GM19467 (cell line): ENCODE results near the gene SNED1.
"Not testable (repeated sequence)": the region's sequence is repeated elsewhere in the genome, so short reads cannot be mapped to it uniquely, and the experiment has no call there.

Experiments
- ATAC-seq: cut with Tn5 transposase; IDR thresholded peaks from one replicate; pipeline ENCODE4 v1.9.1; 2021; ENCODE audit warnings: mild to moderate bottlenecking, moderate library complexity; ENCODE audit not compliant: unreplicated experiment

Gene SNED1

GRCh38 chr2:241104611-241105010 is 106.2 kb downstream of the SNED1 start:
- ATAC-seq, result not testable (repeated sequence)

- no peak for ATAC-seq
These were observed 107.2 kb downstream of the SNED1 start for GRCh38 chr2:241105641-241106040.

- no peak for ATAC-seq
These were observed 108.8 kb downstream of the SNED1 start for GRCh38 chr2:241107031-241107783.

- no peak for ATAC-seq
These were observed 110.1 kb downstream of the SNED1 start for GRCh38 chr2:241108271-241109209.

GRCh38 chr2:241109210-241110088 is 111.0 kb downstream of the SNED1 start:
- no peak for ATAC-seq

GRCh38 chr2:241110089-241110606 is 111.7 kb downstream of the SNED1 start:
- ATAC-seq, result peak; percentile 23

- peak; percentile 50 for ATAC-seq
These were observed 112.4 kb downstream of the SNED1 start for GRCh38 chr2:241110607-241111439.

- no peak for ATAC-seq
These were observed 113.0 kb downstream of the SNED1 start for GRCh38 chr2:241111440-241111805.

- ATAC-seq, result no peak
These were observed 113.6 kb downstream of the SNED1 start for GRCh38 chr2:241112046-241112445.

GRCh38 chr2:241112592-241112991 is 114.2 kb downstream of the SNED1 start:
- ATAC-seq, result no peak

GRCh38 chr2:241114836-241115235 is 116.4 kb downstream of the SNED1 start:
- ATAC-seq, result no peak

- no peak for ATAC-seq
These were observed 116.9 kb downstream of the SNED1 start for GRCh38 chr2:241115361-241115760.

GRCh38 chr2:241116606-241117560 is 118.5 kb downstream of the SNED1 start:
- ATAC-seq, result no peak

GRCh38 chr2:241118737-241119505 is 120.5 kb downstream of the SNED1 start:
- ATAC-seq, result no peak

- no peak for ATAC-seq
These were observed 122.0 kb downstream of the SNED1 start for GRCh38 chr2:241120440-241120839.

- no peak for ATAC-seq
These were observed 122.6 kb downstream of the SNED1 start for GRCh38 chr2:241121008-241121407.

- no peak for ATAC-seq
These were observed 124.1 kb downstream of the SNED1 start for GRCh38 chr2:241122376-241123002.
